ENCODE measurements around the gene PDGFB.

The PDGFB gene

GRCh38 chr22:39292031-39292462, 47.3 kb upstream of the PDGFB start:
- Histone ChIP-seq H3F3A (ENCODE audit: insufficient read depth, low read length) (no peaks in the 10 kb centered on the region), H3K4me1 (ENCODE audit: low read length) (peaks cover 8% of the 10 kb centered on the region; the same call in 1 of the 2 replicates), H3K79me2 (ENCODE audit: low read length) (no peaks in the 10 kb centered on the region), H3K27ac (ENCODE audit: low read length) (no peak overlapping the region), H3K9ac (ENCODE audit: low read length) (no peak overlapping the region), H3K9me3 (replicated peaks; ENCODE audit: insufficient read depth, low read length) (no peaks in the 10 kb centered on the region), H4K20me1 (ENCODE audit: insufficient read depth, low read length) (no peaks in the 10 kb centered on the region), H3K4me2 (ENCODE audit: low read depth, low read length) (no peak overlapping the region), H2AFZ (ENCODE audit: low read length) (no peak overlapping the region), H3K36me3 (replicated peaks; ENCODE audit: insufficient read depth, low read length) (no peaks in the 10 kb centered on the region), H3K4me3 (ENCODE audit: low read length) (no peak overlapping the region), H3K27me3 (replicated peaks; ENCODE audit: insufficient read depth, low read length) (no peaks in the 10 kb centered on the region), H3K9me2 (replicated peaks; ENCODE audit: insufficient read depth, low read length) (no peaks in the 10 kb centered on the region)
- DNase-seq, result no peak
- TF ChIP-seq EZH2 (optimal IDR thresholded peaks at IDR 0.05; ENCODE audit: low read depth, low read length), result no peak
- TF ChIP-seq EZH2phosphoT487 (IDR thresholded peaks at IDR 0.05; ENCODE audit: low read length), result no peak
- TF ChIP-seq CTCF (IDR thresholded peaks at IDR 0.05; ENCODE audit: low read length), result no peak

- Histone ChIP-seq H3K27me3 (replicated peaks; ENCODE audit: insufficient read depth, low read length) (no peaks in the 10 kb centered on the region), H3K79me2 (ENCODE audit: low read length) (no peaks in the 10 kb centered on the region), H3K9ac (ENCODE audit: low read length) (no peak overlapping the region), H3K4me2 (ENCODE audit: low read depth, low read length) (no peak overlapping the region), H3K4me1 (ENCODE audit: low read length) (0 out of 2 replicates have a peak, but pooled peaks cover 7% of the 10 kb centered on the region), H3F3A (ENCODE audit: insufficient read depth, low read length) (no peaks in the 10 kb centered on the region), H3K4me3 (ENCODE audit: low read length) (no peak overlapping the region), H3K9me2 (replicated peaks; ENCODE audit: insufficient read depth, low read length) (no peaks in the 10 kb centered on the region), H3K27ac (ENCODE audit: low read length) (no peak overlapping the region), H3K9me3 (replicated peaks; ENCODE audit: insufficient read depth, low read length) (no peaks in the 10 kb centered on the region), H4K20me1 (ENCODE audit: insufficient read depth, low read length) (no peaks in the 10 kb centered on the region), H3K36me3 (replicated peaks; ENCODE audit: insufficient read depth, low read length) (no peaks in the 10 kb centered on the region), H2AFZ (ENCODE audit: low read length) (no peak overlapping the region)
- TF ChIP-seq EZH2 (optimal IDR thresholded peaks at IDR 0.05; ENCODE audit: low read depth, low read length) (no peak), CTCF (IDR thresholded peaks at IDR 0.05; ENCODE audit: low read length) (no peak; the same call in 1 of the 2 replicates), EZH2phosphoT487 (IDR thresholded peaks at IDR 0.05; ENCODE audit: low read length) (no peak)
- DNase-seq, result no peak
These were observed 46.7 kb upstream of the PDGFB start for GRCh38 chr22:39291523-39291922.

DNA sequence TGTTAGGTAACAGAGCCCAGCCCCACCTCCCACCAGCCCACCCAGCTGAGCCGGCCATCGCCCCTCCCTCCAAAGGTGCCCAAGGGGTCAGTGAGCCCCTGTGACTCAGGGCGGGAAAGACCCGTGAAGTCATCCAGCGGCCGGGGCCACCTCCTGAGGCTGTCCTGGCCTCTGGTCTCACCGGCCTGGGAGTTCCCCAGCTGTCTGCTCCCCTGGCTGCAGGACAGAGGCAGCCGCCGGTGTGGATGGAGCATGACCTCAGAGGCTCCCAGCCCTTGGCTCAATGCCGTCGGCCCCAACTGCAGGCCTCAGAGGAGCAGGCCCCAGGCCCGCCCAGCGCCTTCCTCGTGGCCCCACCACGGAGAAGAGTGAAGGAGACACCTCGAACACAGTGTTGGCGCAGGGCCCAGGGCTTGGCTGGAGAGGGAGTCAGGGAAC, 46.0 kb upstream of the PDGFB start:
- Histone ChIP-seq H3K4me3 (ENCODE audit: low read length) (no peak overlapping the region), H3K9me2 (replicated peaks; ENCODE audit: insufficient read depth, low read length) (no peaks in the 10 kb centered on the region), H3K36me3 (replicated peaks; ENCODE audit: insufficient read depth, low read length) (no peaks in the 10 kb centered on the region), H3K9me3 (replicated peaks; ENCODE audit: insufficient read depth, low read length) (no peaks in the 10 kb centered on the region), H3F3A (ENCODE audit: insufficient read depth, low read length) (no peaks in the 10 kb centered on the region), H3K79me2 (ENCODE audit: low read length) (no peaks in the 10 kb centered on the region), H3K4me2 (ENCODE audit: low read depth, low read length) (no peak overlapping the region), H3K27ac (ENCODE audit: low read length) (no peak overlapping the region), H3K27me3 (replicated peaks; ENCODE audit: insufficient read depth, low read length) (no peaks in the 10 kb centered on the region), H2AFZ (ENCODE audit: low read length) (no peak overlapping the region), H4K20me1 (ENCODE audit: insufficient read depth, low read length) (no peaks in the 10 kb centered on the region), H3K4me1 (ENCODE audit: low read length) (0 out of 2 replicates have a peak, but pooled peaks cover 7% of the 10 kb centered on the region), H3K9ac (ENCODE audit: low read length) (no peak overlapping the region)
- TF ChIP-seq EZH2 (optimal IDR thresholded peaks at IDR 0.05; ENCODE audit: low read depth, low read length), result no peak
- no peak for TF ChIP-seq CTCF (IDR thresholded peaks at IDR 0.05; ENCODE audit: low read length)
- no peak for TF ChIP-seq EZH2phosphoT487 (IDR thresholded peaks at IDR 0.05; ENCODE audit: low read length)
- DNase-seq, result no peak

Data from MM.1S (cell line).